Common myeloid progenitor, CD34-positive (primary cell): ENCODE measurements around the gene TMEM235.

ENCODE experiments used
- CTCF ChIA-PET: fragments of 350-600 bp; sonication (Branson Sonifier 250); formaldehyde crosslinking; loops from one replicate; lab custom pipeline; 2021; ENCODE audit warnings: antibody characterized with exemption; lab: Charles Lee
- POLR2A ChIA-PET: fragments of 350-600 bp; sonication (Branson Sonifier 250); formaldehyde crosslinking; loops from one replicate; lab custom pipeline; 2021; ENCODE audit warnings: antibody characterized with exemption; lab: Charles Lee
- DNase-seq, 3 donors: peaks; one replicate each; pipeline versions ENCODE4 v3.0.0 to v3.0.0-alpha.2; 2013
- H3K27ac ChIP-seq, 2 experiments: 1 replicate in 1 of 2; 2 replicates in 1 of 2; pipeline ENCODE4 v1.7.0; 2013; ENCODE audit warnings: inconsistent platforms in 2 of 2, low read length in 2 of 2, mild to moderate bottlenecking in 2 of 2, low read depth in 1 of 2, moderate library complexity in 1 of 2; ENCODE audit not compliant: severe bottlenecking in 2 of 2, insufficient read depth in 1 of 2, poor library complexity in 1 of 2
- H3K27me3 ChIP-seq, 5 experiments: replicated peaks in 2 of 5; 1 replicate in 3 of 5; 2 replicates in 2 of 5; pipeline versions ENCODE4 v1.6.1 to v1.7.0; 2013; ENCODE audit warnings: low read length in 4 of 5, mild to moderate bottlenecking in 2 of 5, moderate library complexity in 2 of 5, inconsistent platforms in 1 of 5; ENCODE audit not compliant: insufficient read depth in 5 of 5, control insufficient read depth in 4 of 5
- H3K36me3 ChIP-seq, 4 experiments: 1 replicate in 2 of 4; 2 replicates in 2 of 4; pipeline versions ENCODE4 v1.6.1 to v1.7.0; 2013; ENCODE audit warnings: low read length in 3 of 4, control low read depth in 1 of 4, mild to moderate bottlenecking in 1 of 4; ENCODE audit not compliant: control insufficient read depth in 4 of 4, insufficient read depth in 4 of 4
- H3K4me1 ChIP-seq, 4 experiments: 1 replicate in 3 of 4; 2 replicates in 1 of 4; pipeline versions ENCODE4 v1.6.1 to v1.7.1; 2013; ENCODE audit warnings: low read length in 3 of 4, mild to moderate bottlenecking in 3 of 4, control low read depth in 1 of 4, inconsistent platforms in 1 of 4, moderate library complexity in 1 of 4; ENCODE audit not compliant: control insufficient read depth in 4 of 4, insufficient read depth in 4 of 4; ENCODE audit errors: control extremely low read depth in 1 of 4
- H3K4me3 ChIP-seq, 7 experiments: 1 replicate in 4 of 7; 2 replicates in 3 of 7; pipeline versions ENCODE4 v1.5.1 to v1.7.0; 2013; ENCODE audit warnings: mild to moderate bottlenecking in 7 of 7, low read length in 6 of 7, moderate library complexity in 6 of 7, inconsistent platforms in 2 of 7, low read depth in 2 of 7, control low read depth in 1 of 7; ENCODE audit not compliant: insufficient read depth in 4 of 7, control insufficient read depth in 1 of 7; ENCODE audit errors: extremely low read depth in 1 of 7
- H3K9me3 ChIP-seq, 5 experiments: 1 replicate in 4 of 5; 2 replicates in 1 of 5; pipeline versions ENCODE4 v1.6.1 to v1.7.1; 2013; ENCODE audit warnings: low read length in 4 of 5, mild to moderate bottlenecking in 2 of 5, inconsistent platforms in 1 of 5, low read depth in 1 of 5, moderate library complexity in 1 of 5; ENCODE audit not compliant: control insufficient read depth in 4 of 5, insufficient read depth in 2 of 5; ENCODE audit errors: control extremely low read depth in 1 of 5
- WGBS: methylation state at CpG from one replicate; pipeline ENCODE4 v1.1.5; 2013; ENCODE audit not compliant: insufficient coverage; 5-methylcytosine and 5-hydroxymethylcytosine counted together

Gene TMEM235

GRCh38 chr17:78249818-78250806 lies 18.7 kb downstream of the TMEM235 start:
- ChIA-PET CTCF (interaction anchor here (0.7 to 5.0 kb wide), 37 partner anchors 9 to 172 kb away, joined by 3 to 31 read pairs (median 5); partner anchors contain the start of gene TMEM235), POLR2A (interaction anchor here (0.6 to 2.0 kb wide), 4 partner anchors 12 to 111 kb away, joined by 3 to 10 read pairs (median 3); no protein-coding TSS in a partner anchor)
- DNase-seq, result no peak
- peak overlapping the region in 3 of 7 experiments; percentile 34 to 64 (median 36) for H3K4me3 ChIP-seq
- H3K9me3 ChIP-seq, result no peaks in the 10 kb centered on the region
- no peaks in the 10 kb centered on the region for H3K36me3 ChIP-seq
- H3K4me1 ChIP-seq, result peaks cover 3 to 57% (median 49%) of the 10 kb centered on the region in 4 experiments
- H3K27me3 ChIP-seq, result no peaks in the 10 kb centered on the region
- H3K27ac ChIP-seq, result no peak overlapping the region
- WGBS, result 94% methylated on average over 19 of the region's 20 CpGs

DNA sequence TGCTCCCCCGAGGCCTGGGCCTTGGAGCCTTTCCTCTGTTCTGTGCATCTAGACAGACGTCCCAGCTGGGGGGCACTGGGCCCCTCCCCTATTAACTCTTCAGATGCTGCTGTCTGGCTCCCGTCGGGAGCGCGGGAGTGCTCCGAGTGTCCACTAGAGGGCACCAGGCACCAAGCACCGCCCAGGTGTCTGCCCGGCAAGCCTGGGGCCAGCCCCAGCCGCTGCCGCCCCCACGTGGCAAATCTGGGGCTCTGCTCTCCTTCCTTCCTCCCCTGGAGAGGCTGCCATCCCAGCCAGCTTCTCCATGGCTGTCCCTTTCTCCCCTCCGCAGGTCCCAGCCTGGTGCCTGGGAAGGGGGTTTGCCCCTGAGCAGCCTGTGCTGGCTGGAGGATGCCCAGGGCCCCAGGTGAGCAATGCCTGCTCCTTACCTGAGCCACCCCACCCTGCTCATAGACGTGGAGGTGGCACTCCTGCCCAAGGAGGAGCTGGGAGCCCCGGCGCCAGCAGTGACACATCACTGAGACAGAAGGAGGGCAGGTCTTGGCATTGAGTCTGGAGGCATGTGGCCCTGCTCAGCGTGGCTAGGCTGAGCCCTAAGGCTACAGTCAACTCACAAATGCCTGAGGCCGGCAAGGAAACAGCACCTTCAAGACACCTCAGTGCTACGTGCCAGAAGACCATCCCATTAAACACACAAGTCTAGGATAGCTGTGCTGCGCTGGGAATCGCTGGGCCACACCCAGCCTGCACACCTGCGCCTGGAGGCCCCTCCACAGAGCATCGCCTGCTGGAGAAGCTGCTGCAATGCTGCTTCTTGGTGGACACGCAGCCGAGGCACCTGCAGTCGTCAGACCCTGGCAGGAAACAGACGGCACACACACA lies 19.7 kb downstream of the TMEM235 start:
- peak overlapping the region in 3 of 7 experiments; percentile 42 to 64 (median 43) for H3K4me3 ChIP-seq
- whole genome bisulfite sequencing, result 23% methylated on average over 20 of the region's 27 CpGs
- CTCF ChIA-PET, result interaction anchor here (0.7 to 5.0 kb wide), 35 partner anchors 8 to 181 kb away, joined by 3 to 31 read pairs (median 5); no protein-coding TSS in a partner anchor

DNA sequence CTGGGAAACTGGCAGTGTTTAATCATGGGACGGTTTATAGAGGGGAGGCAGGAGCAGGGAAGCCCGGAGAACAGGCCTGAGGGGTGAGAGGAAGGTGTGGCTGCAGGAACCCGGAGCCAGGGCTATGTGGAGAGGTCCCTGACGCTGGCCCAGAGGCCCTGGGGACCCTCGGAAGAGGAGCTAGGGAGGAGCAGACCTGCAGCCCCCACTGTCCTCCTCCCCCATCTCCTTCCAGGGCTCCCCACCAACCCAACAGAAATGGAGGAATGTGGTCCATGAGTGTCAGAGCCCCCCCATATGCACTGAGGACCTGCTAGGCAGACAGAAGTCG lies 20.3 kb downstream of the TMEM235 start:
- DNase-seq, result no peak
- Histone ChIP-seq H3K9me3 (no peaks in the 10 kb centered on the region), H3K4me1 (peaks cover 12 to 73% (median 65%) of the 10 kb centered on the region in 4 experiments), H3K27me3 (no peaks in the 10 kb centered on the region), H3K4me3 (peak overlapping the region in 2 of 7 experiments; percentile 43 to 55), H3K36me3 (no peaks in the 10 kb centered on the region), H3K27ac (no peak overlapping the region)
- CTCF ChIA-PET, result interaction anchor here (0.7 to 5.0 kb wide), 26 partner anchors 9 to 181 kb away, joined by 3 to 31 read pairs (median 6); no protein-coding TSS in a partner anchor
- 49% methylated on average over 6 of the region's 6 CpGs for WGBS
- POLR2A ChIA-PET, result interaction anchor here (0.8 to 2.0 kb wide), 5 partner anchors 11 to 170 kb away, joined by 3 to 10 read pairs (median 3); no protein-coding TSS in a partner anchor

More for the DNA sequence above, 19.7 kb downstream of the TMEM235 start:
- H3K36me3 ChIP-seq, result no peaks in the 10 kb centered on the region
- no peak overlapping the region for H3K27ac ChIP-seq
- peaks cover 8 to 67% (median 59%) of the 10 kb centered on the region in 4 experiments for H3K4me1 ChIP-seq
- POLR2A ChIA-PET, result interaction anchor here (1.4 to 2.0 kb wide), 4 partner anchors 12 to 110 kb away, joined by 3 to 10 read pairs (median 3); no protein-coding TSS in a partner anchor
- H3K9me3 ChIP-seq, result no peaks in the 10 kb centered on the region
- H3K27me3 ChIP-seq, result no peaks in the 10 kb centered on the region
- peak; percentile 84 to 89 (median 86) for DNase-seq

DNA sequence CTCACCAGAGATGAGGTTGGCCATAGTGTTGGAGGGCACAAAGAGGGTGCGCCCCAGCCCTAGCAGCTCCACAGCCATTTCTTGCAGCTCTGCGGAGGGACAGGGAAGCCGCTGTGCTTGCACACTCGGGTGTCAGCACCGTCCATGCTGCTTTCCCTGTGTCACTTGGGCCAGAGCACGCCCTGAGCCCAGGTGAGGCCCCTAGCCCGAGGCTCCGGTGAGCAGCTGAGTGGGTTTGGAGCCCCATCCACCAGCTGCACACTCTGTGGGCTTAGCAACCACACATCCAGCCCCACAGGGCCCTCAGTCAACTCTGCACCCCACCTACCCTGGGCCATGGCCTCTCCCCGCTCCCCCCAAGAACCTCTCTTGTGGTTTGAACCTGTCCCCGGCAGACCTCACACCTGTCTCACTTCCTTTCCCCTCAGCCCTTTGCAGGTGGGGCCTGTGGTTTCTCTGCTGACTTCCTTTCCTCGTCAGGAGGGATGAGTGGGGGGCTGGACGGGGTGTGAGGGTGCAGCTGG lies 20.7 kb downstream of the TMEM235 start:
- Histone ChIP-seq H3K4me3 (peak overlapping the region in 3 of 7 experiments; percentile 33 to 55 (median 36)), H3K27me3 (no peaks in the 10 kb centered on the region), H3K36me3 (no peaks in the 10 kb centered on the region), H3K4me1 (peaks cover 13 to 77% (median 69%) of the 10 kb centered on the region in 4 experiments), H3K9me3 (no peaks in the 10 kb centered on the region), H3K27ac (no peak overlapping the region)
- POLR2A ChIA-PET, result interaction anchor here (0.8 to 2.0 kb wide), 4 partner anchors 11 to 170 kb away, joined by 3 to 10 read pairs (median 4); no protein-coding TSS in a partner anchor
- WGBS, result 64% methylated on average over 8 of the region's 12 CpGs
- DNase-seq, result peak in 2 of 3 donors; percentile 54 to 69
- CTCF ChIA-PET, result interaction anchor here (1.0 to 5.0 kb wide), 19 partner anchors 9 to 170 kb away, joined by 3 to 31 read pairs (median 7); no protein-coding TSS in a partner anchor

DNA sequence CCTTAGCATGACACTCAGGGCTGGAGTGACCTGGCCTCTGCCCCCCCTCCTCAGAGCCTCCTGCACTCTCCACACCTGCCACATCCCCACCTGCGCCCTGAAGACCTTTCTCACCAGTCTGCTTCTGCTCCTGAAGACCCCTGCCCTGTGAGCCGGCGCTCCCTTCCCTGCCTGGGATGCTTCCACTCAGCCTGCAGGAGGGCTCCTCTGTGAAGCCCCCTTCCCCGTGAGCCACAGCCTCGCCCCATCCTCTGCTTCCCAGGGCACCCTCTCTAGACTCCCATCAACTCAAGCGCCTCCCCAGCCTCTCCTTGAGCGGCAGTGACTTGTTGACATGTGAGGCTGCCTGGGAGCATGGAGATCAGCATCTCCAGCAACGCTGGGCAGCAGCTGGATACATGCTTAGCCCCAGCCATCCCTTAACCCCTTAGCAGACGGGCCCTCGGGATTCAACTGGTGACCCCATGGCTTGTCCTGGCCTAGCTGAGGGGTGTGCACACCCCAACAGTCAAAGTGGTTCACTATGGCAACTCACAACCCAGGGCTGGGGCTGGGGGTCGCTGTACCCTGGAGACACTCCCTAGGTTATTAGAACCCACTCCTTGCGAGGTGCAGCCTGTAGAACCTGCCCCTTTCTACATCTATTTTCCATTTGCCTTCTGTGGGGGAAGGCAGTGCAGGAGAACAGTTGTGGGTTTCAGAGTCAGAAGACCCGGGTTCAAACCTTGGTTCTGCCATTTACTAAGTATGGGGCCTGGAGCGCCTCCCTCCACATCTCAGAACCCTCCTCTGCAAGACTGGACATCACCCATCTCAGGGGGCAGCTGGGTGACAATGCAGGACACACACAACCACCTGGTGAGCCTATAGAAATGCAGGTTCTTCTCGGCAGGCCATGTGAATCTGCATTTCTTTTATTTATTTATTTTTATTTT lies 21.5 kb downstream of the TMEM235 start:
- no peak overlapping the region for H3K27ac ChIP-seq
- POLR2A ChIA-PET, result interaction anchor here (0.8 to 1.3 kb wide), 3 partner anchors 115 to 169 kb away, joined by 3 to 5 read pairs (median 3); no protein-coding TSS in a partner anchor
- H3K4me3 ChIP-seq, result peak overlapping the region in 3 of 7 experiments; percentile 14 to 45 (median 42)
- no peaks in the 10 kb centered on the region for H3K27me3 ChIP-seq
- peak in 1 of 3 donors; percentile 12 for DNase-seq
- 93% methylated on average over 11 of the region's 15 CpGs for WGBS
- peaks cover 13 to 85% (median 77%) of the 10 kb centered on the region in 4 experiments for H3K4me1 ChIP-seq
- H3K36me3 ChIP-seq, result no peaks in the 10 kb centered on the region
- CTCF ChIA-PET, result interaction anchor here (1.0 to 5.0 kb wide), 12 partner anchors 8 to 169 kb away, joined by 3 to 31 read pairs (median 7); no protein-coding TSS in a partner anchor
- no peaks in the 10 kb centered on the region for H3K9me3 ChIP-seq
